Activated CD8-positive, alpha-beta memory T cell treated with anti-CD3 and anti-CD28 coated beads for 48 hours (primary cell): ENCODE results near the gene FAM13A.

ENCODE experiments used
- DNase-seq, 3 experiments: peaks; one replicate each; pipeline ENCODE4 v3.0.0-alpha.2; 2020; ENCODE audit warnings: low read depth in 2 of 3, low spot score in 2 of 3

FAM13A gene

DNA sequence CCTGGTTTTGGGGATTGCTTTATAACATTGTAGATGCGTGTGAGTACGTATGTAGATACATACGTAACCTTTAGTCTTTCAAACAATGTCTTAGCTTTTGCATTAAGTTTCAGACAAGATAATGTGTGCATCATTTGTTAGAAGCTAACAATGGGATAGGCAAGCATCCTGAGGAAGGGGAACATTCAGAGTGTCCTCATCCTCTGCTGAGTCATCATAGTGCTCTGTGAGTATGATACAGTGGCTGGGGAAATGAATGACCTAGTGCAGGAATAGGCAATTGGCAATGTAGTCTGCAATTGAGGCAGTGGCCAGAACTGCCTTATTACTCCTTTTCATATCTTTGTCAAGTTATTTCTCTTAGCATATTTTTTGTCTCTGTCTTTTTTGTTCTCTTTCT is 366.6 kb downstream of the FAM13A start:
- DNase-seq: no peak

GRCh38 chr4:88681209-88681608 is 375.8 kb downstream of the FAM13A start:
- DNase-seq: no peak
